Activated naive CD4-positive, alpha-beta T cell treated with anti-CD3 and anti-CD28 coated beads, Interleukin-2, amount 50 U/mL, for 16 hours (primary cell): ENCODE results near the gene DACH1.
"Not testable (repeated sequence)": the region's sequence is repeated elsewhere in the genome, so short reads cannot be mapped to it uniquely, and the experiment has no call there.

ENCODE experiments used
- DNase-seq: peaks from one replicate; pipeline ENCODE4 v3.0.0-alpha.2; 2020

The DACH1 gene

GRCh38 chr13:71827241-71827640 lies 39.8 kb downstream of the DACH1 start:
- no peak for DNase-seq

- DNase-seq: no peak
Measured at GRCh38 chr13:71820699-71821098, 46.3 kb downstream of the DACH1 start.

- DNase-seq: no peak
Measured at GRCh38 chr13:71817335-71817734, 49.7 kb downstream of the DACH1 start.

- no peak for DNase-seq
Measured at GRCh38 chr13:71814806-71815360, 52.1 kb downstream of the DACH1 start.

- DNase-seq: no peak
Measured at GRCh38 chr13:71813187-71813586, 53.8 kb downstream of the DACH1 start.

GRCh38 chr13:71811344-71811743 lies 55.7 kb downstream of the DACH1 start:
- no peak for DNase-seq

GRCh38 chr13:71808708-71809107 lies 58.3 kb downstream of the DACH1 start:
- DNase-seq: no peak

GRCh38 chr13:71806886-71807285 lies 60.1 kb downstream of the DACH1 start:
- DNase-seq: no peak

- DNase-seq: no peak
Measured at GRCh38 chr13:71803066-71803465, 63.9 kb downstream of the DACH1 start.

- DNase-seq: no peak
Measured at GRCh38 chr13:71801781-71802180, 65.2 kb downstream of the DACH1 start.

GRCh38 chr13:71801165-71801760 lies 65.7 kb downstream of the DACH1 start:
- no peak for DNase-seq

GRCh38 chr13:71799324-71799723 lies 67.7 kb downstream of the DACH1 start:
- no peak for DNase-seq

- no peak for DNase-seq
Measured at GRCh38 chr13:71798707-71799106, 68.3 kb downstream of the DACH1 start.

GRCh38 chr13:71797517-71797916 lies 69.5 kb downstream of the DACH1 start:
- DNase-seq: no peak

GRCh38 chr13:71789693-71790329 lies 77.2 kb downstream of the DACH1 start:
- no peak for DNase-seq

GRCh38 chr13:71789037-71789436 lies 78.0 kb downstream of the DACH1 start:
- DNase-seq: no peak

- no peak for DNase-seq
Measured at GRCh38 chr13:71787414-71787813, 79.6 kb downstream of the DACH1 start.

- DNase-seq: no peak
Measured at GRCh38 chr13:71786875-71787274, 80.1 kb downstream of the DACH1 start.

- no peak for DNase-seq
Measured at GRCh38 chr13:71785361-71785760, 81.6 kb downstream of the DACH1 start.

- DNase-seq: no peak
Measured at GRCh38 chr13:71780546-71780945, 86.5 kb downstream of the DACH1 start.

GRCh38 chr13:71778998-71779397 lies 88.0 kb downstream of the DACH1 start:
- DNase-seq: not testable (repeated sequence)

- DNase-seq: no peak
Measured at GRCh38 chr13:71775966-71776365, 91.0 kb downstream of the DACH1 start.

- DNase-seq: no peak
Measured at GRCh38 chr13:71774863-71775262, 92.1 kb downstream of the DACH1 start.

- no peak for DNase-seq
Measured at GRCh38 chr13:71773531-71773930, 93.5 kb downstream of the DACH1 start.

GRCh38 chr13:71772361-71772760 lies 94.6 kb downstream of the DACH1 start:
- DNase-seq: no peak
